Activated CD8-positive, alpha-beta memory T cell treated with anti-CD3 and anti-CD28 coated beads, Interleukin-2, amount 50 U/mL, for 1 hour (primary cell): ENCODE measurements around the gene GART.
A peak's percentile ranks its signal among the peaks of the same experiment; 100 is the strongest.
"Not testable (repeated sequence)": the region's sequence is repeated elsewhere in the genome, so short reads cannot be mapped to it uniquely, and the experiment has no call there.

Experiments
- DNase-seq: peaks from one replicate; pipeline ENCODE4 v3.0.0-alpha.2; 2020; ENCODE audit errors: extremely low read depth

Gene GART

GRCh38 chr21:33541756-33542639 is at the start of gene GART:
Gene GART (minus strand): TSS chr21:33542117. CDS start chr21:33539315, 2,802 bp downstream.
- DNase-seq = peak; percentile 39

GRCh38 chr21:33588485-33589335 is 46.8 kb upstream of the GART start, which contains the start of gene DONSON:
Gene DONSON (minus strand): TSS chr21:33588684. CDS start chr21:33588641, 43 bp downstream.
- DNase-seq = peak; percentile 48

- no peak for DNase-seq
Measured at GRCh38 chr21:33587792-33588484, 46.0 kb upstream of the GART start.

- no peak for DNase-seq
Measured at GRCh38 chr21:33586927-33587326, 45.0 kb upstream of the GART start.

- no peak for DNase-seq
Measured at GRCh38 chr21:33584455-33584854, 42.5 kb upstream of the GART start.

- no peak for DNase-seq
Measured at GRCh38 chr21:33578959-33579542, 37.1 kb upstream of the GART start.

GRCh38 chr21:33578214-33578613 is 36.3 kb upstream of the GART start:
- no peak for DNase-seq

- DNase-seq = not testable (repeated sequence)
Measured at GRCh38 chr21:33576741-33577141, 34.8 kb upstream of the GART start.

- DNase-seq = no peak
Measured at GRCh38 chr21:33572350-33572749, 30.4 kb upstream of the GART start.

- DNase-seq = no peak
Measured at GRCh38 chr21:33569991-33570390, 28.1 kb upstream of the GART start.

- DNase-seq = no peak
Measured at GRCh38 chr21:33568448-33568847, 26.5 kb upstream of the GART start.

- DNase-seq = no peak
Measured at GRCh38 chr21:33567914-33568313, 26.0 kb upstream of the GART start.

- no peak for DNase-seq
Measured at GRCh38 chr21:33566514-33566913, 24.6 kb upstream of the GART start.

GRCh38 chr21:33562389-33562788 is 20.5 kb upstream of the GART start:
- no peak for DNase-seq

- no peak for DNase-seq
Measured at GRCh38 chr21:33561373-33561772, 19.5 kb upstream of the GART start.

GRCh38 chr21:33560965-33561364 is 19.0 kb upstream of the GART start:
- no peak for DNase-seq

- no peak for DNase-seq
Measured at GRCh38 chr21:33559813-33560212, 17.9 kb upstream of the GART start.

GRCh38 chr21:33558777-33559421 is 17.0 kb upstream of the GART start:
- DNase-seq = no peak

- no peak for DNase-seq
Measured at GRCh38 chr21:33557447-33557846, 15.5 kb upstream of the GART start.

GRCh38 chr21:33554982-33555344 is 13.0 kb upstream of the GART start:
- no peak for DNase-seq
